Measurements from ENCODE around the gene SLC9C2. TPM values are rescaled to one million over a fixed set of nuclear protein-coding genes. Genes with fewer than 3 reads are reported as not detected.

The SLC9C2 gene
- total RNA-seq, 1 donor from 2014 or later, result not detected

GRCh38 chr1:173561263-173561662, 41.6 kb downstream of the SLC9C2 start:
- Mint-ChIP-seq H3K4me1 (ENCODE audit: unreplicated experiment) (no peaks in the 10 kb centered on the region), H3K36me3 (ENCODE audit: unreplicated experiment) (no peaks in the 10 kb centered on the region), H3K4me3 (ENCODE audit: unreplicated experiment) (no peak overlapping the region)

GRCh38 chr1:173560285-173560880, 42.5 kb downstream of the SLC9C2 start:
- Mint-ChIP-seq H3K27ac (ENCODE audit: unreplicated experiment) (no peak overlapping the region), H3K36me3 (ENCODE audit: unreplicated experiment) (no peaks in the 10 kb centered on the region), H3K27me3 (ENCODE audit: unreplicated experiment) (no peaks in the 10 kb centered on the region)

More at GRCh38 chr1:173561263-173561662, 41.6 kb downstream of the SLC9C2 start:
- H3K9me3 Mint-ChIP-seq (ENCODE audit: unreplicated experiment), result peaks cover 3% of the 10 kb centered on the region
- no peak overlapping the region for H3K27ac Mint-ChIP-seq (ENCODE audit: unreplicated experiment)
- DNase-seq (ENCODE audit: extremely low spot score, unreplicated experiment), result no peak
- peaks cover 4% of the 10 kb centered on the region for H3K27me3 Mint-ChIP-seq (ENCODE audit: unreplicated experiment)
- no peak for TF ChIP-seq CTCF (IDR thresholded peaks at IDR 0.05)

GRCh38 chr1:173555651-173556305, 47.1 kb downstream of the SLC9C2 start:
- Mint-ChIP-seq H3K9me3 (ENCODE audit: unreplicated experiment) (no peaks in the 10 kb centered on the region), H3K36me3 (ENCODE audit: unreplicated experiment) (no peaks in the 10 kb centered on the region), H3K27ac (ENCODE audit: unreplicated experiment) (no peak overlapping the region), H3K4me3 (ENCODE audit: unreplicated experiment) (no peak overlapping the region), H3K4me1 (ENCODE audit: unreplicated experiment) (no peaks in the 10 kb centered on the region), H3K27me3 (ENCODE audit: unreplicated experiment) (peaks cover 4% of the 10 kb centered on the region)
- TF ChIP-seq CTCF (IDR thresholded peaks at IDR 0.05), result no peak
- no peak for DNase-seq (ENCODE audit: extremely low spot score, unreplicated experiment)

More at GRCh38 chr1:173560285-173560880, 42.5 kb downstream of the SLC9C2 start:
- Mint-ChIP-seq H3K4me3 (ENCODE audit: unreplicated experiment) (no peak overlapping the region), H3K9me3 (ENCODE audit: unreplicated experiment) (no peaks in the 10 kb centered on the region), H3K4me1 (ENCODE audit: unreplicated experiment) (no peaks in the 10 kb centered on the region)
- no peak for TF ChIP-seq CTCF (IDR thresholded peaks at IDR 0.05)
- no peak for DNase-seq (ENCODE audit: extremely low spot score, unreplicated experiment)

GRCh38 chr1:173554541-173555250, 48.2 kb downstream of the SLC9C2 start:
- H3K36me3 Mint-ChIP-seq (ENCODE audit: unreplicated experiment), result no peaks in the 10 kb centered on the region
- H3K27me3 Mint-ChIP-seq (ENCODE audit: unreplicated experiment), result peaks cover 4% of the 10 kb centered on the region
- no peak for DNase-seq (ENCODE audit: extremely low spot score, unreplicated experiment)
- H3K9me3 Mint-ChIP-seq (ENCODE audit: unreplicated experiment), result no peaks in the 10 kb centered on the region
- H3K4me1 Mint-ChIP-seq (ENCODE audit: unreplicated experiment), result no peaks in the 10 kb centered on the region
- no peak overlapping the region for H3K27ac Mint-ChIP-seq (ENCODE audit: unreplicated experiment)
- no peak for TF ChIP-seq CTCF (IDR thresholded peaks at IDR 0.05)
- no peak overlapping the region for H3K4me3 Mint-ChIP-seq (ENCODE audit: unreplicated experiment)

GRCh38 chr1:173554089-173554488, 48.8 kb downstream of the SLC9C2 start:
- Mint-ChIP-seq H3K36me3 (ENCODE audit: unreplicated experiment) (no peaks in the 10 kb centered on the region), H3K9me3 (ENCODE audit: unreplicated experiment) (no peaks in the 10 kb centered on the region), H3K4me3 (ENCODE audit: unreplicated experiment) (no peak overlapping the region), H3K27me3 (ENCODE audit: unreplicated experiment) (peaks cover 9% of the 10 kb centered on the region), H3K4me1 (ENCODE audit: unreplicated experiment) (no peaks in the 10 kb centered on the region), H3K27ac (ENCODE audit: unreplicated experiment) (no peak overlapping the region)
- no peak for TF ChIP-seq CTCF (IDR thresholded peaks at IDR 0.05)
- DNase-seq (ENCODE audit: extremely low spot score, unreplicated experiment), result no peak
